Psoas muscle (tissue), 8 donors: ENCODE data around the gene HOXA1. TPM values are rescaled to one million over a fixed set of nuclear protein-coding genes. Genes with fewer than 3 reads are reported as not detected.
A peak's percentile ranks its signal among the peaks of the same experiment; 100 is the strongest.

Experiments used
- ATAC-seq, 4 donors: fragments of 200-7000 bp; cut with Tn5 transposase; one replicate each; pipeline ENCODE4 v1.9.1; 2020; ENCODE audit warnings: moderate library complexity in 3 of 4, mild to moderate bottlenecking in 2 of 4
- DNase-seq, 2 donors: peaks; one replicate each; pipeline ENCODE4 v3.0.0-alpha.2; 2020
- H3K27ac ChIP-seq: fragments of 200-600 bp; one replicate; pipeline ENCODE4 v1.8.0; 2022
- H3K27me3 ChIP-seq, 3 donors: fragments of 200-600 bp in 1 of 3; one replicate each; pipeline versions ENCODE4 v1.6.1 to v1.8.0; 2013 to 2022; ENCODE audit warnings: low read length in 2 of 3, mild to moderate bottlenecking in 2 of 3, moderate library complexity in 1 of 3; ENCODE audit not compliant: insufficient read depth in 3 of 3
- H3K36me3 ChIP-seq, 2 donors: fragments of 200-600 bp in 1 of 2; one replicate each; pipeline versions ENCODE4 v1.6.1 to v1.8.0; 2013 to 2022; ENCODE audit warnings: low read depth in 1 of 2, mild to moderate bottlenecking in 1 of 2, moderate library complexity in 1 of 2; ENCODE audit not compliant: insufficient read depth in 1 of 2
- H3K4me1 ChIP-seq: fragments of 200-600 bp; one replicate; pipeline ENCODE4 v1.8.0; 2022
- H3K4me3 ChIP-seq: fragments of 200-600 bp; one replicate; pipeline ENCODE4 v1.8.0; 2022; ENCODE audit warnings: mild to moderate bottlenecking
- H3K9me3 ChIP-seq: fragments of 200-600 bp; one replicate; pipeline ENCODE4 v1.8.0; 2022
- CTCF ChIP-seq: fragments of 200-600 bp; IDR thresholded peaks from one replicate; pipeline ENCODE4 v1.8.0; 2022; ENCODE audit warnings: antibody characterized with exemption
- WGBS, 3 donors: extraction: QIAGEN DNeasy Blood & Tissue Kit; methylation state at CpG; one replicate each; pipeline versions ENCODE4 v1.1.6 to v1.1.7; 2013; 5-methylcytosine and 5-hydroxymethylcytosine counted together
- intact Hi-C, 2 donors: fragments of 100-400 bp; cut with DNase I; formaldehyde crosslinking; loops; one replicate each; pipeline versions ENCODE4 v1.11.0 to v1.14.2; 2022
- polyA plus RNA-seq, 3 donors: library from polyadenylated mRNA; stranded (reverse); fragments of 200-250 nt; gene quantifications; one replicate each; pipeline ENCODE4 v1.2.3, GENCODE V29; 2013
- total RNA-seq, 4 donors: library from RNA; stranded (reverse); fragmentation: NEBNext Ultra II Directional in 2 of 4; extraction: Animal tissue kit (Norgen Biotek cat#: 25700) in 2 of 4; gene quantifications; one replicate each; pipeline versions ENCODE4 v1.2.1 to v1.2.4, GENCODE V29; 2021 to 2023
- donor health status: healthy with polysubstance abuse.
- donor health status: DM: no; HTN: no; CAD: no; lungs with moderate emphysema.
- donor health status: Bipolar disorder and iron deficiency.
- donor health status: healthy.
- donor health status: DM: yes; HTN: yes; CAD: no.
- donor health status: DM: no; HTN: no; CAD: no.
- donor health status: DM: no; HTN: no; CAD: no.
- donor health status: DM: yes; HTN: yes; CAD: no.

The HOXA1 gene
- total and polyA plus RNA-seq, 7 donors: 0.03 to 0.22 (median 0.21) TPM; not detected in 2

GRCh38 chr7:27091941-27092818 is 3.6 kb downstream of the HOXA1 start:
- Histone ChIP-seq H3K27ac (no peak overlapping the region), H3K36me3 (no peaks in the 10 kb centered on the region), H3K4me3 (no peak overlapping the region), H3K9me3 (no peaks in the 10 kb centered on the region), H3K27me3 (peaks cover 6 to 27% (median 7%) of the 10 kb centered on the region in 3 donors), H3K4me1 (peaks cover under 1% of the 10 kb centered on the region)
- intact Hi-C loops: no loop called here
- 78 to 86% (median 81%) methylated on average over 9 of the region's 9 CpGs for WGBS, 3 donors
- TF ChIP-seq CTCF: no peak
- DNase-seq (no peak), ATAC-seq (no peak)

GRCh38 chr7:27091105-27091504 is 4.7 kb downstream of the HOXA1 start:
- no peaks in the 10 kb centered on the region for H3K9me3 ChIP-seq
- no peak for ATAC-seq
- no peak overlapping the region for H3K27ac ChIP-seq
- H3K4me1 ChIP-seq: no peaks in the 10 kb centered on the region
- no peak overlapping the region for H3K4me3 ChIP-seq
- no peak for TF ChIP-seq CTCF
- H3K27me3 ChIP-seq: peaks cover 6 to 31% (median 7%) of the 10 kb centered on the region in 3 donors
- DNase-seq: no peak
- 69 to 78% (median 78%) methylated on average over 3 of the region's 3 CpGs for WGBS, 3 donors
- intact Hi-C loops: no loop called here
- H3K36me3 ChIP-seq: no peaks in the 10 kb centered on the region

- H3K4me3 ChIP-seq: peak overlapping the region; percentile 36
- WGBS, 3 donors: 25 to 33% (median 30%) methylated on average over 58 to 68 of the region's 68 CpGs
Observed at GRCh38 chr7:27088002-27088922, 7.5 kb downstream of the HOXA1 start.

GRCh38 chr7:27083646-27084045 is 12.2 kb downstream of the HOXA1 start:
- no peak for ATAC-seq
- Histone ChIP-seq H3K4me1 (no peaks in the 10 kb centered on the region), H3K36me3 (no peaks in the 10 kb centered on the region), H3K4me3 (no peak overlapping the region), H3K27ac (no peak overlapping the region), H3K27me3 (peaks cover 0 to 19% (median 6%) of the 10 kb centered on the region in 3 donors), H3K9me3 (no peaks in the 10 kb centered on the region)
- 89 to 92% (median 92%) methylated on average over 2 of the region's 2 CpGs for WGBS, 3 donors
- no peak for TF ChIP-seq CTCF
- intact Hi-C loops: no loop called here
- no peak for DNase-seq

More at GRCh38 chr7:27088002-27088922, 7.5 kb downstream of the HOXA1 start:
- Histone ChIP-seq H3K9me3 (no peaks in the 10 kb centered on the region), H3K27ac (no peak overlapping the region), H3K4me1 (no peaks in the 10 kb centered on the region), H3K36me3 (no peaks in the 10 kb centered on the region), H3K27me3 (peaks cover 6 to 31% (median 7%) of the 10 kb centered on the region in 3 donors)
- no peak for TF ChIP-seq CTCF
- DNase-seq (no peak), ATAC-seq (no peak)
- intact Hi-C loops: no loop called here
